Right cardiac atrium (tissue), 5 donors: ENCODE results near the gene NUDT14. TPM values are rescaled to one million over a fixed set of nuclear protein-coding genes. Genes with fewer than 3 reads are reported as not detected.

ENCODE experiments used
- ATAC-seq, 2 donors: fragments of 200-7000 bp; cut with Tn5 transposase; one replicate each; pipeline versions ENCODE4 v1.8.0 to v1.9.1; 2020; ENCODE audit warnings: moderate library complexity in 2 of 2, mild to moderate bottlenecking in 1 of 2
- DNase-seq, 3 donors: peaks; one replicate each; pipeline ENCODE4 v3.0.0-alpha.2; 2020
- H3K27ac ChIP-seq: one replicate; pipeline ENCODE4 v1.5.1; 2013; ENCODE audit warnings: mild to moderate bottlenecking, low read length, control low read depth, moderate library complexity
- H3K27me3 ChIP-seq: one replicate; pipeline ENCODE4 v1.6.1; 2013; ENCODE audit not compliant: control insufficient read depth, insufficient read depth
- H3K4me1 ChIP-seq: one replicate; pipeline ENCODE4 v1.6.1; 2013; ENCODE audit warnings: low read length; ENCODE audit not compliant: control insufficient read depth, insufficient read depth
- H3K4me3 ChIP-seq: one replicate; pipeline ENCODE4 v1.5.1; 2013; ENCODE audit warnings: low read length, control low read depth
- H3K9me3 ChIP-seq: one replicate; pipeline ENCODE4 v1.6.1; 2013; ENCODE audit warnings: low read length; ENCODE audit not compliant: control insufficient read depth
- WGBS: extraction: QIAGEN DNeasy Blood & Tissue Kit; methylation state at CpG from one replicate; pipeline ENCODE4 v1.1.7; 2013; 5-methylcytosine and 5-hydroxymethylcytosine counted together
- intact Hi-C, 4 donors: fragments of 100-400 bp; cut with DNase I; formaldehyde crosslinking; loops; one replicate each; pipeline versions ENCODE4 v1.11.0 to v1.14.0; 2022 to 2023
- polyA plus RNA-seq: library from polyadenylated mRNA; stranded (reverse); fragments of 200-250 nt; gene quantifications from one replicate; pipeline ENCODE4 v1.2.3, GENCODE V29; 2013
- total RNA-seq, 4 donors: library from RNA; stranded (reverse); fragmentation: NEBNext Ultra II Directional; extraction: Animal tissue kit (Norgen Biotek cat#: 25700); gene quantifications; one replicate each; pipeline ENCODE4 v1.2.1, GENCODE V29; 2021
- donor health status: healthy with polysubstance abuse.
- donor health status: DM: no; HTN: yes; CAD: no.
- donor health status: DM: no; HTN: no; CAD: no.
- donor health status: DM: no; HTN: yes; CAD: no; lungs with severe emphysema.
- donor health status: DM: yes; HTN: yes; CAD: no.

Gene NUDT14
- total and polyA plus RNA-seq, 5 donors, result 23.9 to 35.5 (median 31.4) TPM

GRCh38 chr14:105184461-105184860 lies 3.3 kb upstream of the NUDT14 start:
- Histone ChIP-seq H3K27ac (no peak overlapping the region), H3K4me1 (peaks cover 4% of the 10 kb centered on the region), H3K9me3 (no peaks in the 10 kb centered on the region), H3K27me3 (no peaks in the 10 kb centered on the region), H3K4me3 (no peak overlapping the region)
- 64% methylated on average over 9 of the region's 9 CpGs for WGBS
- ATAC-seq (no peak), DNase-seq (peak in 1 of 3 donors; percentile 56)
- intact Hi-C loops, result no loop called here

GRCh38 chr14:105182296-105183020 lies 1.3 kb upstream of the NUDT14 start:
- Histone ChIP-seq H3K4me1 (peaks cover 4% of the 10 kb centered on the region), H3K4me3 (no peak overlapping the region), H3K27ac (no peak overlapping the region), H3K9me3 (no peaks in the 10 kb centered on the region), H3K27me3 (no peaks in the 10 kb centered on the region)
- 65% methylated on average over 25 of the region's 25 CpGs for WGBS
- DNase-seq (peak in 1 of 3 donors; percentile 65), ATAC-seq (no peak)
- intact Hi-C loops, result no loop called here

GRCh38 chr14:105181549-105182295 lies 610 bp upstream of the NUDT14 start:
- Histone ChIP-seq H3K27ac (no peak overlapping the region), H3K27me3 (no peaks in the 10 kb centered on the region), H3K4me1 (peaks cover 4% of the 10 kb centered on the region), H3K9me3 (no peaks in the 10 kb centered on the region), H3K4me3 (peak overlapping the region; percentile 65)
- 51% methylated on average over 21 of the region's 21 CpGs for WGBS
- ATAC-seq, result no peak
- peak in 1 of 3 donors; percentile 58 for DNase-seq
- intact Hi-C loops, result no loop called here

DNA sequence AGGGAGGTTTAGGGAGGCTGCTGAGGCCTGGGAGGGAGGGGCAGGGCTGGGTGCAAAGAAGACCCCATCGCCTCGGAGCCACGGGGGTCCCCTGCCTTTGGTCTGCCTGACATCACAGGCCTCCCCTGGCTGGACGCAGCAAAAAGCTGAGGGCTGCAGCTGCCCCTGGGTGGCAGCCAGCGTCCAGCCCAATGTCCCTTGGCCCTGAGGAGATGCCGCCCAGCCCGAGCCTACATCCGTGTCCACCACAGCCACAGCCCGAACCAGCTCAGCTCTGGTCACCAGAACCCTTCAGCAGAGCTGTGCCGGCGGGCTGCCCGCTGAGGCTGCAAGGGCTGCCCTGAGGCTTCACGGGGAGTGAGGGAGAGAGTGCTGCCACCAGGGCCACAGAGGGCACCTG lies 1.9 kb downstream of the NUDT14 start:
- DNase-seq (no peak), ATAC-seq (no peak)
- Histone ChIP-seq H3K27me3 (no peaks in the 10 kb centered on the region), H3K9me3 (no peaks in the 10 kb centered on the region), H3K4me3 (no peak overlapping the region), H3K4me1 (peaks cover 4% of the 10 kb centered on the region), H3K27ac (no peak overlapping the region)
- intact Hi-C loops, result no loop called here
- 92% methylated on average over 13 of the region's 13 CpGs for WGBS

- Histone ChIP-seq H3K4me1 (peaks cover 4% of the 10 kb centered on the region), H3K27ac (no peak overlapping the region), H3K9me3 (no peaks in the 10 kb centered on the region), H3K4me3 (no peak overlapping the region), H3K27me3 (no peaks in the 10 kb centered on the region)
- no peak for ATAC-seq
- no peak for DNase-seq
- WGBS, result 96% methylated on average over 11 of the region's 11 CpGs
- intact Hi-C loops, result no loop called here
These were observed 2.3 kb downstream of the NUDT14 start for GRCh38 chr14:105178868-105179140.

GRCh38 chr14:105178069-105178867 lies 2.8 kb downstream of the NUDT14 start:
- no peaks in the 10 kb centered on the region for H3K9me3 ChIP-seq
- H3K4me1 ChIP-seq, result peaks cover 4% of the 10 kb centered on the region
- intact Hi-C loops, result no loop called here
- ATAC-seq (no peak), DNase-seq (no peak)
- WGBS, result 90% methylated on average over 19 of the region's 19 CpGs
- no peak overlapping the region for H3K27ac ChIP-seq
- no peak overlapping the region for H3K4me3 ChIP-seq
- H3K27me3 ChIP-seq, result no peaks in the 10 kb centered on the region

DNA sequence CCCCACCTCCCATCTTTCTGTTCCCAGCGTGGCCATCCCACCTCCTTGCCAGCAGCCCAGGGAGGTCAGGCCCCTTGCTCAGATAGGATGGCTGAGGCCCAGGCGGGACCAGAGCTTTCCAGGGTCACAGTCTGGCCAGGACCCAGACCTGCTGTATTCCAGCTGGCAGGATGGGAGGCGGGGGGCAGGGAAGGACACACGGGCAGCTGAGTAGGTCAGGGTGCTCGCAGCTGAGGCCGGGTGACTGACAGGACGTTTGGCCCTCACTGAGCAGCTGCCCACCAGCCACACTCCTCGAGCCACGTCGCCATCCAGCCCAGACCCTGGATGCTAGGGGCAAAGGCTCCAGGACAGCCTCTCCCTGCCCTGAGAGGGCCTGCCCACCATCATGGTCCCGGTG lies 4.0 kb downstream of the NUDT14 start:
- 69% methylated on average over 11 of the region's 11 CpGs for WGBS
- intact Hi-C loops, result no loop called here
- DNase-seq (no peak), ATAC-seq (no peak)
- no peak overlapping the region for H3K4me3 ChIP-seq
- no peak overlapping the region for H3K27ac ChIP-seq
- H3K27me3 ChIP-seq, result no peaks in the 10 kb centered on the region
- no peaks in the 10 kb centered on the region for H3K9me3 ChIP-seq
- H3K4me1 ChIP-seq, result peaks cover 4% of the 10 kb centered on the region

DNA sequence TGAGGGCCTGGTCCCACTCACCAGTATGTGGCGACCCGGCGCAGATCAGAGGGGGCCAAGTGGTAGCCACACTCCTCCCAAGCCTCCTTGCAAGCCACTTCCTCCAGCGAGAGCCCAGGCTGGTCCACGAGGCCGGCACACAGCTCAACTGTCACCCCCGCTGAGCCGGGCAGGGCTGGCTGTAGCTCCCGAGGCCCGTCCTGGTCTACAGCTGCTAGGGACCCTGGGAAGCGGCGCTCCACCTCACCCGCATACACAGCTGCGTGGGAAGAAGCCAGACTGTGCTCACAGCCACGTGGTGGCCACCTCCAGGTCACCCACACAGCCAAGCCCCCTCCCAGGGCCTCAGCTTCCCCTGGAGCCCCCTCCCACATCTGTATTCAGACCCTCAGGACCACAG lies 4.6 kb downstream of the NUDT14 start:
- ATAC-seq, result no peak
- no peak overlapping the region for H3K27ac ChIP-seq
- 82% methylated on average over 15 of the region's 15 CpGs for WGBS

DNA sequence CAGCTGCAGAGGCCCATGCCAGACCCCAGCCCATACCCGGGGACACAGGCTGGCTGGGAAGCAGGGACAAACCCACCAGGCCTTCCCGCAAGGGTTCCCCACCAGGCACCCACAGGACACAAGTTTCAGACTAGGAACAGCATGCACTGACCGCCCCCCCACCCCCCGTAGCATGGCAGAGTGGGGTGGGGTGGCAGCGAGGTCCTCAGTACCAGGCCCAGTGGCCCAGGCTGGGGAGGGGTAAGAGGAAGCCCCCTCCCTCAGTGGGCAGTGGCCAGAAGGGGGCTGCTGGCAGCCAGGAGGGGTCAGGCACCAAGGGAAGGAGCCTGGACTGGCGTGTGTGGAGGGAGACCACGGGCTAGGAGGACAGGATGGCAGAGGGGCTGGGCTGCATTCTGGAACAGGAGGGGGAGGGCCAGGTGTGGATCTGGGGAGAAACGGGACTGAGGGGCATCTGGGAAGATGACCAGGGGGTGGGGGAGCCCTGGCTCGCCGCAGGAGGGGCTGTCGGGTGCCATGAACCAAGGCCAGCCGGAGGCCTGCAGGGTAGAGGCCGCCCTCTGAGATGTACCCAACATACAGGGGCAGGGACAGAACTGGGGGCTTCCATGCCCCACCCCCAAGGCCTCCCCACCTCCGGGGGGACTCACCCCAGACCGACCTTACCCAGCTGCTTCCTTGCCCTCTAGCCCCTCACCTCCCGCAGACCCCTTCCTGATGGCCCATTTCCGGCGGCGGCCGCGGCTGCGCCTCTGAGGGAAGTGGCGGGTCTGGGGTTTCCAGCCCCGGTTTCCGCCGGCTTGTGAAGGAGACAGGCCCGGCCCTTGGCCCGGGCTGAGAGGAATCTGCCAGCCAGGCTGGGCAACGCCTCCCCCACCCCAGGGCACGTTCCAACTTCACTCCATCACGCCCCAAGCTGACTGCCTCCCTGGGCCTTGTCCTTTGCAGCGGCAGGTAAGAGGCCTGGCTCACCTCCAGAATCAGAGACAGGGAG lies 6.9 kb downstream of the NUDT14 start:
- no peak overlapping the region for H3K4me3 ChIP-seq
- H3K27ac ChIP-seq, result no peak overlapping the region
- no peaks in the 10 kb centered on the region for H3K27me3 ChIP-seq
- no peak for ATAC-seq
- intact Hi-C loops, result no loop called here
- DNase-seq, result no peak
- WGBS, result 63% methylated on average over 32 of the region's 32 CpGs
- H3K4me1 ChIP-seq, result peaks cover 3% of the 10 kb centered on the region
- no peaks in the 10 kb centered on the region for H3K9me3 ChIP-seq

More for the DNA sequence above, 4.6 kb downstream of the NUDT14 start:
- Histone ChIP-seq H3K27me3 (no peaks in the 10 kb centered on the region), H3K9me3 (no peaks in the 10 kb centered on the region), H3K4me3 (no peak overlapping the region), H3K4me1 (peaks cover 4% of the 10 kb centered on the region)
- no peak for DNase-seq
- intact Hi-C loops, result no loop called here

DNA sequence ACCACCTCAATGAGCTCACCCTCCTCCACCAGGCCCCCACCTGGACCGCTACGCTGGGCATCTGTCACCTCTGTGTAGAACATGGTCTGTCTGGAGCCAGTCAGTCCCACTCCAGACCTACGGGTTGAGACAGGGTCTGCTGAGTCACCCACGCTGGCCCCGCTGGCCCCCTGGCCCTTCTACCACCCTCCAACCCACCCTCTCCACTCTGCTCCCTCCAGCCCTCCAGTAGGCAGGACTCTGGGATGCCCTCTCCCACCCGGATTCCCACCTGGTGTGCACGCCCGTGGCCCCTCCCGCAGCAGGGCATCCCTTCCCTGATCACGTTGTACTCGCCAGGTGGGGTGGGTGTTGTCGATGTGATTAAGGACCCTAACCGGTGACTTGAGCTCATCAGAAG lies 8.0 kb downstream of the NUDT14 start:
- no peaks in the 10 kb centered on the region for H3K27me3 ChIP-seq
- DNase-seq (no peak), ATAC-seq (no peak)
- no peak overlapping the region for H3K4me3 ChIP-seq
- intact Hi-C loops, result no loop called here
- 93% methylated on average over 13 of the region's 13 CpGs for WGBS
- no peaks in the 10 kb centered on the region for H3K9me3 ChIP-seq
- peaks cover 3% of the 10 kb centered on the region for H3K4me1 ChIP-seq
- no peak overlapping the region for H3K27ac ChIP-seq
